CD4-positive, alpha-beta T cell (primary cell): ENCODE results near the gene CDKAL1. TPM values are rescaled to one million over a fixed set of nuclear protein-coding genes. Genes with fewer than 3 reads are reported as not detected.

Experiments
- ATAC-seq: fragments of 200-7000 bp; cut with Tn5 transposase; one replicate; pipeline ENCODE4 v1.10.0; 2022; ENCODE audit warnings: mild to moderate bottlenecking; ENCODE audit not compliant: poor library complexity
- CTCF ChIA-PET: fragments of 350-600 bp; sonication (Branson Sonifier 250); formaldehyde crosslinking; loops from one replicate; lab custom pipeline; 2021; ENCODE audit warnings: antibody characterized with exemption, inconsistent platforms; lab: Charles Lee
- POLR2A ChIA-PET: fragments of 350-600 bp; sonication (Branson Sonifier 250); formaldehyde crosslinking; loops from one replicate; lab custom pipeline; 2021; ENCODE audit warnings: antibody characterized with exemption, inconsistent platforms; lab: Charles Lee
- DNase-seq, 14 experiments: peaks; one replicate each; pipeline ENCODE4 v3.0.0-alpha.2; 2013 to 2020; ENCODE audit warnings: mixed read lengths in 2 of 14
- H3K27ac ChIP-seq, 2 donors: one replicate each; pipeline versions ENCODE4 v1.5.1 to v1.7.0; 2013; ENCODE audit warnings: low read length in 2 of 2, low read depth in 1 of 2, mild to moderate bottlenecking in 1 of 2
- H3K27me3 ChIP-seq, 2 experiments: 1 replicate in 1 of 2; 2 replicates in 1 of 2; pipeline versions ENCODE4 v1.6.1 to v1.7.0; 2013; ENCODE audit warnings: low read length in 2 of 2, control low read depth in 1 of 2, mild to moderate bottlenecking in 1 of 2, moderate library complexity in 1 of 2; ENCODE audit not compliant: insufficient read depth in 2 of 2, control insufficient read depth in 1 of 2
- H3K36me3 ChIP-seq: one replicate; pipeline ENCODE4 v1.6.1; 2013; ENCODE audit warnings: low read length, control low read depth; ENCODE audit not compliant: insufficient read depth
- H3K4me1 ChIP-seq: one replicate; pipeline ENCODE4 v1.6.1; 2013; ENCODE audit warnings: low read length, control low read depth; ENCODE audit not compliant: insufficient read depth
- H3K4me3 ChIP-seq: one replicate; pipeline ENCODE4 v1.5.1; 2013; ENCODE audit warnings: mild to moderate bottlenecking, low read length, moderate library complexity
- H3K9me3 ChIP-seq, 2 experiments: 1 replicate in 1 of 2; 2 replicates in 1 of 2; pipeline versions ENCODE4 v1.6.1 to v1.7.0; 2013; ENCODE audit warnings: low read length in 2 of 2, mild to moderate bottlenecking in 2 of 2, control low read depth in 1 of 2, moderate library complexity in 1 of 2; ENCODE audit not compliant: control insufficient read depth in 1 of 2, insufficient read depth in 1 of 2
- H3K27ac Mint-ChIP-seq: one replicate; pipeline ENCODE4 v1.8.0; 2020; ENCODE audit warnings: mixed read lengths
- H3K27me3 Mint-ChIP-seq: one replicate; pipeline ENCODE4 v1.8.0; 2021; ENCODE audit warnings: mixed read lengths
- H3K36me3 Mint-ChIP-seq: one replicate; pipeline ENCODE4 v1.8.0; 2021; ENCODE audit warnings: low read depth, mixed read lengths
- H3K4me1 Mint-ChIP-seq: one replicate; pipeline ENCODE4 v1.8.0; 2021; ENCODE audit warnings: low read depth, mixed read lengths
- H3K4me3 Mint-ChIP-seq: one replicate; pipeline ENCODE4 v1.8.0; 2020; ENCODE audit warnings: mild to moderate bottlenecking, mixed read lengths
- H3K9me3 Mint-ChIP-seq: one replicate; pipeline ENCODE4 v1.8.0; 2020; ENCODE audit warnings: mixed read lengths
- intact Hi-C, 2 experiments: fragments of 100-400 bp; cut with DNase I in 1 of 2; cut with micrococcal nuclease in 1 of 2; formaldehyde crosslinking; loops; one replicate each; pipeline versions ENCODE4 v1.15.1 to v1.9.0; 2023 to 2025; cut with DNase I, micrococcal nuclease
- total RNA-seq, 174 experiments: library from RNA in 2 of 174; stranded (reverse) in 2 of 174; gene quantifications; one replicate each; pipeline ENCODE4 v1.2.3 and lab custom pipeline; 2021 to 2026
- TF ChIP-seq, protein P1 (sequence below): fragments of 200-600 bp; IDR thresholded peaks from one replicate; pipeline ENCODE4 v1.8.0; 2022; ENCODE audit warnings: antibody characterized with exemption, mild to moderate bottlenecking

Gene CDKAL1
- total RNA-seq, 2 experiments from 2014 or later, result 21.3 to 23.9 TPM

DNA sequence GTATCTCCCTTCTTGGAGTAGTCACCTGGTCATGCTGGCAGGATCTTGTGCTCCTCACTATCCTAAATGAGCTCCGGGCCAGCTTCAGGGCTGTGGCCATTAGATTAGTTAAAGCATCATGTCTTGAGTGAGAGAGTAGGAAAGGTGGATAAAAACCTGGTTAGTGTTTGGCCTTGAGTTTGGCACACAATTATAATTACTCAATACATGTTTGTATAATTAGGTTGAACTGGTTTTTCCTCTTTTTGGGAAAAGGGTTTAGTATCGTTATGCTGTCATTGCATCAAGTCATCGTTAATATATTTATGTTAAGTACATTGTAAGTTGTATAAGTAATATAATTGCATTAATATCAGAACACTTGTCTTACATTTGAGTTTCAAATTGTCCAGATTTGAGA, 126.3 kb downstream of the CDKAL1 start:
- no peaks in the 10 kb centered on the region for H3K4me1 ChIP-seq
- H3K36me3 ChIP-seq, result no peaks in the 10 kb centered on the region
- DNase-seq (no peak), ATAC-seq (no peak)
- no peak overlapping the region for H3K4me3 ChIP-seq
- H3K27ac Mint-ChIP-seq, result no peak overlapping the region
- H3K27me3 ChIP-seq, result no peaks in the 10 kb centered on the region
- peaks cover 21% of the 10 kb centered on the region for H3K4me1 Mint-ChIP-seq
- no peaks in the 10 kb centered on the region for H3K27me3 Mint-ChIP-seq
- H3K27ac ChIP-seq, result no peak overlapping the region
- TF ChIP-seq, protein P1, sequence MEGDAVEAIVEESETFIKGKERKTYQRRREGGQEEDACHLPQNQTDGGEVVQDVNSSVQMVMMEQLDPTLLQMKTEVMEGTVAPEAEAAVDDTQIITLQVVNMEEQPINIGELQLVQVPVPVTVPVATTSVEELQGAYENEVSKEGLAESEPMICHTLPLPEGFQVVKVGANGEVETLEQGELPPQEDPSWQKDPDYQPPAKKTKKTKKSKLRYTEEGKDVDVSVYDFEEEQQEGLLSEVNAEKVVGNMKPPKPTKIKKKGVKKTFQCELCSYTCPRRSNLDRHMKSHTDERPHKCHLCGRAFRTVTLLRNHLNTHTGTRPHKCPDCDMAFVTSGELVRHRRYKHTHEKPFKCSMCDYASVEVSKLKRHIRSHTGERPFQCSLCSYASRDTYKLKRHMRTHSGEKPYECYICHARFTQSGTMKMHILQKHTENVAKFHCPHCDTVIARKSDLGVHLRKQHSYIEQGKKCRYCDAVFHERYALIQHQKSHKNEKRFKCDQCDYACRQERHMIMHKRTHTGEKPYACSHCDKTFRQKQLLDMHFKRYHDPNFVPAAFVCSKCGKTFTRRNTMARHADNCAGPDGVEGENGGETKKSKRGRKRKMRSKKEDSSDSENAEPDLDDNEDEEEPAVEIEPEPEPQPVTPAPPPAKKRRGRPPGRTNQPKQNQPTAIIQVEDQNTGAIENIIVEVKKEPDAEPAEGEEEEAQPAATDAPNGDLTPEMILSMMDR, result no peak
- POLR2A ChIA-PET, result no interaction called here
- intact Hi-C loops, result no loop called here
- H3K4me3 Mint-ChIP-seq, result no peak overlapping the region
- no peaks in the 10 kb centered on the region for H3K9me3 Mint-ChIP-seq
- H3K9me3 ChIP-seq, result no peaks in the 10 kb centered on the region
- H3K36me3 Mint-ChIP-seq, result peaks cover 21% of the 10 kb centered on the region
- CTCF ChIA-PET, result no interaction called here

GRCh38 chr6:20661721-20662120, 127.5 kb downstream of the CDKAL1 start:
- Mint-ChIP-seq H3K4me3 (no peak overlapping the region), H3K27me3 (no peaks in the 10 kb centered on the region), H3K27ac (no peak overlapping the region), H3K9me3 (no peaks in the 10 kb centered on the region), H3K4me1 (peaks cover 21% of the 10 kb centered on the region), H3K36me3 (peaks cover 14% of the 10 kb centered on the region)
- ATAC-seq, result no peak
- ChIA-PET CTCF (no interaction called here), POLR2A (no interaction called here)
- Histone ChIP-seq H3K36me3 (no peaks in the 10 kb centered on the region), H3K4me1 (no peaks in the 10 kb centered on the region), H3K4me3 (no peak overlapping the region), H3K27ac (no peak overlapping the region), H3K9me3 (no peaks in the 10 kb centered on the region), H3K27me3 (no peaks in the 10 kb centered on the region)
- intact Hi-C loops, result no loop called here
- TF ChIP-seq, protein P1, result no peak
- no peak for DNase-seq

DNA sequence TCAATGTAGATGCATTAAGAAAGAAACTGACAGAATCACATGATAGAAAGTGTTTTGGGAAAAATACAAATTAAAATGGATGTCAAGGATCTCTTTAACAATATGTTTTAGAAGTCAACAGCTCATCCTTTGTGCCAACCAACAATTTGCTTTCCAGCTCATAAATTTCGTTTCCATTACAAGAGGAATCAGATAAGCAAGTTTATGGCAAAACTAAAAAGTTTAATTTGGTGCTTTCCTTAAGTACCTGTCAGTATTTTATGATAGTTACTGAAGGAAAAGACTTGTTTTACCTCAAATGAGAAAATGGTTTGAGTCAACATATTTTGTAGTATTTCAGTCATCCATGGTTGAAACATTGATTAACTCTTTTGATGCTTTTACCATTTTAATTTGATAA, 130.0 kb downstream of the CDKAL1 start:
- ChIA-PET POLR2A (no interaction called here), CTCF (no interaction called here)
- DNase-seq (no peak), ATAC-seq (no peak)
- Mint-ChIP-seq H3K4me1 (peaks cover 18% of the 10 kb centered on the region), H3K9me3 (no peaks in the 10 kb centered on the region), H3K4me3 (no peak overlapping the region), H3K27me3 (no peaks in the 10 kb centered on the region), H3K36me3 (peaks cover 9% of the 10 kb centered on the region), H3K27ac (no peak overlapping the region)
- Histone ChIP-seq H3K27me3 (no peaks in the 10 kb centered on the region), H3K4me3 (no peak overlapping the region), H3K36me3 (no peaks in the 10 kb centered on the region), H3K4me1 (no peaks in the 10 kb centered on the region), H3K27ac (no peak overlapping the region), H3K9me3 (no peaks in the 10 kb centered on the region)
- intact Hi-C loops, result no loop called here
- TF ChIP-seq, protein P1, result no peak
